Adrenal gland (tissue), 5 donors: ENCODE data around the gene FREM3.

ENCODE experiments used
- CTCF ChIP-seq, 6 experiments: fragments of 450-650 bp in 4 of 6; fragments of 200-600 bp in 2 of 6; sonication (generic) in 1 of 6; IDR thresholded peaks; 1 replicate in 5 of 6; 2 replicates in 1 of 6; pipeline versions ENCODE4 v1.5.1 to v1.8.0; 2016 to 2021; ENCODE audit warnings: antibody characterized with exemption in 6 of 6, mild to moderate bottlenecking in 2 of 6, moderate library complexity in 1 of 6
- POLR2A ChIP-seq, 2 donors: fragments of 450-650 bp; IDR thresholded peaks; one replicate each; pipeline ENCODE4 v1.6.1; 2017; ENCODE audit warnings: antibody characterized with exemption in 2 of 2, mild to moderate bottlenecking in 2 of 2, moderate library complexity in 1 of 2
- donor health status: DM: no; HTN: no; CAD: no.

GRCh38 chr4:143626134-143626911 lies 74.2 kb downstream of the FREM3 start:
- TF ChIP-seq CTCF (IDR thresholded peaks at IDR 0.05) (no peak), POLR2A (IDR thresholded peaks at IDR 0.05) (no peak)
